IMR-90 (cell line): Measurements from ENCODE around the gene RNF182. TPM values are rescaled to one million over a fixed set of nuclear protein-coding genes. Genes with fewer than 3 reads are reported as not detected.

ENCODE experiments used
- ATAC-seq: fragments of 200-7000 bp; cut with Tn5 transposase; 2 replicates; pipeline ENCODE4 v1.9.1; 2020; ENCODE audit warnings: low read depth, mild to moderate bottlenecking, moderate library complexity
- BruUV-seq: library from RNA; stranded (reverse); fragments of 400-500 nt; replicated peaks from 2 replicates; lab custom pipeline; 2021; lab: Mats Ljungman, UMichigan
- CTCF ChIA-PET: fragments of 300-600 bp; formaldehyde crosslinking; extraction: SDS; loops from one replicate; lab custom pipeline; 2021; ENCODE audit warnings: antibody characterized with exemption; lab: Yijun Ruan, JAX
- POLR2A ChIA-PET: fragments of 300-600 bp; sonication (Branson Sonifier 250); formaldehyde crosslinking; loops from one replicate; lab custom pipeline; 2022; ENCODE audit warnings: antibody characterized with exemption; ENCODE audit not compliant: unreplicated experiment; lab: Charles Lee
- DNase-seq: peaks from one replicate; pipeline ENCODE4 v3.0.0; 2013
- H2AFZ ChIP-seq: replicated peaks from 2 replicates; pipeline ENCODE3; 2013; ENCODE audit warnings: low read length, mild to moderate bottlenecking; ENCODE audit not compliant: poor library complexity
- H2AK5ac ChIP-seq: 2 replicates; pipeline ENCODE4 v1.6.1; 2013; ENCODE audit warnings: low read depth, low read length, inconsistent platforms
- H2AK9ac ChIP-seq: replicated peaks from 2 replicates; pipeline ENCODE3; 2013; ENCODE audit warnings: mild to moderate bottlenecking, low read depth, low read length, moderate library complexity; ENCODE audit not compliant: poor library complexity
- H2BK120ac ChIP-seq: 2 replicates; pipeline ENCODE4 v1.6.1; 2013; ENCODE audit warnings: low read depth, low read length, inconsistent platforms
- H2BK15ac ChIP-seq: 3 replicates; pipeline ENCODE4 v1.6.1; 2013; ENCODE audit warnings: low read depth, low read length, inconsistent platforms
- H2BK20ac ChIP-seq: 2 replicates; pipeline ENCODE4 v1.6.1; 2013; ENCODE audit warnings: low read depth, mild to moderate bottlenecking, inconsistent platforms, low read length, moderate library complexity
- H2BK5ac ChIP-seq: 2 replicates; pipeline ENCODE4 v1.6.1; 2013; ENCODE audit warnings: mild to moderate bottlenecking, low read depth, low read length, inconsistent platforms; ENCODE audit not compliant: poor library complexity, severe bottlenecking
- H3K14ac ChIP-seq: replicated peaks from 2 replicates; pipeline ENCODE4 v1.6.1; 2013; ENCODE audit warnings: low read depth, low read length, inconsistent platforms
- H3K18ac ChIP-seq: 2 replicates; pipeline ENCODE4 v1.6.1; 2013; ENCODE audit warnings: low read depth, low read length, control low read depth
- H3K23ac ChIP-seq: 2 replicates; pipeline ENCODE4 v1.6.1; 2013; ENCODE audit warnings: low read depth, low read length, inconsistent platforms
- H3K27ac ChIP-seq: 2 replicates; pipeline ENCODE4 v1.5.1; 2013; ENCODE audit warnings: mild to moderate bottlenecking, control low read depth, low read length; ENCODE audit not compliant: insufficient read depth
- H3K27me3 ChIP-seq: 2 replicates; pipeline ENCODE4 v1.6.1; 2013; ENCODE audit warnings: low read length; ENCODE audit not compliant: control insufficient read depth, insufficient read depth
- H3K36me3 ChIP-seq: 2 replicates; pipeline ENCODE4 v1.6.1; 2013; ENCODE audit warnings: low read length, mixed read lengths; ENCODE audit not compliant: control insufficient read depth, insufficient read depth
- H3K4ac ChIP-seq: 2 replicates; pipeline ENCODE4 v1.6.1; 2013; ENCODE audit warnings: low read depth, low read length, inconsistent platforms
- H3K4me1 ChIP-seq: 2 replicates; pipeline ENCODE4 v1.6.1; 2013; ENCODE audit warnings: low read length, mixed read lengths; ENCODE audit not compliant: control insufficient read depth, insufficient read depth
- H3K4me2 ChIP-seq: 2 replicates; pipeline ENCODE4 v1.6.1; 2013; ENCODE audit warnings: low read depth, mild to moderate bottlenecking, control low read depth, low read length, moderate library complexity
- H3K4me3 ChIP-seq: 2 replicates; pipeline ENCODE4 v1.5.1; 2013; ENCODE audit warnings: low read depth, mild to moderate bottlenecking, control low read depth, low read length, moderate library complexity; ENCODE audit not compliant: insufficient read depth
- H3K56ac ChIP-seq: 2 replicates; pipeline ENCODE4 v1.6.1; 2013; ENCODE audit warnings: low read length, inconsistent platforms; ENCODE audit not compliant: insufficient read depth; ENCODE audit errors: extremely low read depth
- H3K79me1 ChIP-seq, 2 experiments: 2 replicates each; pipeline ENCODE4 v1.6.1; 2013; ENCODE audit warnings: low read length in 2 of 2, inconsistent platforms in 1 of 2, low read depth in 1 of 2
- H3K9ac ChIP-seq: 2 replicates; pipeline ENCODE4 v1.6.1; 2013; ENCODE audit warnings: low read depth, low read length, control low read depth
- H3K9me1 ChIP-seq: 2 replicates; pipeline ENCODE4 v1.6.1; 2013; ENCODE audit warnings: low read length, inconsistent platforms; ENCODE audit not compliant: insufficient read depth
- H3K9me3 ChIP-seq: 2 replicates; pipeline ENCODE4 v1.6.1; 2013; ENCODE audit warnings: low read length; ENCODE audit not compliant: control insufficient read depth, insufficient read depth
- H4K20me1 ChIP-seq: 2 replicates; pipeline ENCODE4 v1.6.1; 2013; ENCODE audit warnings: low read length, inconsistent platforms; ENCODE audit not compliant: insufficient read depth
- H4K5ac ChIP-seq: 2 replicates; pipeline ENCODE4 v1.6.1; 2013; ENCODE audit warnings: mild to moderate bottlenecking, low read depth, low read length, control low read depth
- H4K8ac ChIP-seq, 2 experiments: 2 replicates each; pipeline ENCODE4 v1.6.1; 2013; ENCODE audit warnings: low read depth in 2 of 2, low read length in 2 of 2, control low read depth in 1 of 2, inconsistent platforms in 1 of 2
- H4K91ac ChIP-seq: 2 replicates; pipeline ENCODE4 v1.6.1; 2013; ENCODE audit warnings: low read depth, low read length, inconsistent platforms; ENCODE audit not compliant: insufficient read depth
- RFX5 ChIP-seq: IDR thresholded peaks from 2 replicates; pipeline ENCODE4 v1.8.0; 2012; ENCODE audit warnings: low read depth, mild to moderate bottlenecking, low read length, moderate library complexity
- WGBS, 2 experiments: methylation state at CpG; one replicate each; pipeline versions ENCODE4 v1.1.5 to v1.1.7; 2013; ENCODE audit warnings: missing lambda C conversion rate in 2 of 2; ENCODE audit not compliant: insufficient read length in 1 of 2; ENCODE audit errors: extremely low coverage in 2 of 2; 5-methylcytosine and 5-hydroxymethylcytosine counted together
- dilution Hi-C: fragments of 300-500 bp; cut with HindIII; formaldehyde crosslinking; loops from one replicate; pipeline ENCODE4 v1.14.3; 2018; ENCODE audit warnings: low sequenced_read_pairs; ENCODE audit not compliant: unreplicated experiment
- in situ Hi-C: fragments of 300-500 bp; cut with MboI; formaldehyde crosslinking; loops from 3 replicates; pipeline ENCODE4 v1.14.3; 2019; ENCODE audit warnings: low sequenced_read_pairs, inconsistent platforms, mixed read lengths
- intact Hi-C: fragments of 100-400 bp; cut with micrococcal nuclease; formaldehyde crosslinking; loops from 2 replicates; pipeline ENCODE4 v1.10.0; 2022
- polyA plus RNA-seq, 3 experiments: library from polyadenylated mRNA; depleted of rRNA; stranded (reverse); fragments of >200 nt; gene quantifications; 2 replicates each; pipeline ENCODE4 v1.2.3, GENCODE V29; 2012; ENCODE audit warnings: low replicate concordance in 1 of 3
- total RNA-seq: library from RNA; depleted of rRNA; stranded (reverse); fragments of >200 nt; gene quantifications from 2 replicates; pipeline ENCODE4 v1.2.3, GENCODE V29; 2012

Gene RNF182
- total and polyA plus RNA-seq, 2 of the 4 experiments (the other 2 are of a cell fraction) = 4.1 to 9.1 TPM

- Histone ChIP-seq H4K91ac (peak overlapping the region; percentile 18; the same call in 1 of the 2 replicates), H2BK15ac (no peak overlapping the region), H3K9me1 (no peaks in the 10 kb centered on the region), H2BK20ac (no peak overlapping the region), H3K4me2 (no peak overlapping the region), H3K9ac (no peak overlapping the region), H2BK120ac (no peak overlapping the region), H3K4ac (no peak overlapping the region), H3K27ac (no peak overlapping the region), H2AK9ac (no peak overlapping the region), H2AFZ (no peak overlapping the region), H3K18ac (no peak overlapping the region), H2BK5ac (no peak overlapping the region), H3K36me3 (no peaks in the 10 kb centered on the region), H4K5ac (no peak overlapping the region), H3K56ac (no peak overlapping the region), H3K4me1 (peaks cover 2% of the 10 kb centered on the region; the same call in 1 of the 2 replicates), H3K23ac (no peak overlapping the region), H3K79me1 (no peaks in the 10 kb centered on the region), H3K9me3 (peaks cover 10% of the 10 kb centered on the region), H3K27me3 (peaks cover 4% of the 10 kb centered on the region; the same call in 1 of the 2 replicates), H4K8ac (no peak overlapping the region), H2AK5ac (no peak overlapping the region), H3K14ac (no peak overlapping the region), H4K20me1 (no peaks in the 10 kb centered on the region), H3K4me3 (no peak overlapping the region)
- no TSS peak for BruUV-seq
- TF ChIP-seq RFX5 = no peak
- no peak for DNase-seq
- in situ Hi-C loops (no loop called here), dilution Hi-C loops (no loop called here), intact Hi-C loops (no loop called here)
- ATAC-seq = no peak
- POLR2A ChIA-PET = no interaction called here
- CTCF ChIA-PET = no interaction called here
- 68% methylated on average over 2 of the region's 5 CpGs; no CpG with 5 or more reads in 1 of the 2 experiments for WGBS, 2 experiments
Measured at GRCh38 chr6:14015964-14016363, 91.2 kb downstream of the RNF182 start.
